HEK293 (cell line): ENCODE measurements around the gene SLC12A3.

Experiments
- CTCF ChIA-PET: fragments of 350-600 bp; formaldehyde crosslinking; extraction: SDS; loops from one replicate; lab custom pipeline; 2021; ENCODE audit warnings: antibody characterized with exemption; lab: Yijun Ruan, JAX
- POLR2A ChIA-PET: fragments of 300-600 bp; formaldehyde crosslinking; extraction: SDS; loops from one replicate; lab custom pipeline; 2020; ENCODE audit warnings: antibody characterized with exemption, inconsistent platforms; lab: Yijun Ruan, JAX
- H3K27ac ChIP-seq: fragments of 200-500 bp; sonication (Bioruptor generic); 2 replicates; pipeline ENCODE4 v1.5.1; 2014; ENCODE audit warnings: low read depth, low read length, control low read depth, inconsistent platforms; ENCODE audit errors: extremely low read depth
- H3K36me3 ChIP-seq, 2 experiments: fragments of 200-500 bp in 1 of 2; sonication (Bioruptor generic) in 1 of 2; 1 replicate in 1 of 2; 2 replicates in 1 of 2; pipeline ENCODE4 v1.5.1; 2014 to 2017; ENCODE audit warnings: inconsistent platforms in 2 of 2, low read length in 2 of 2; ENCODE audit not compliant: control insufficient read depth in 2 of 2, insufficient read depth in 1 of 2
- H3K4me1 ChIP-seq: fragments of 200-500 bp; sonication (Bioruptor generic); 2 replicates; pipeline ENCODE4 v1.5.1; 2014; ENCODE audit warnings: mild to moderate bottlenecking, low read length, inconsistent platforms; ENCODE audit not compliant: control insufficient read depth, insufficient read depth
- H3K4me3 ChIP-seq: 2 replicates; pipeline ENCODE4 v1.5.1; 2011; ENCODE audit warnings: low read depth, mild to moderate bottlenecking, control low read depth, low read length, moderate library complexity
- H3K9me3 ChIP-seq: fragments of 200-500 bp; sonication (Bioruptor generic); 2 replicates; pipeline ENCODE4 v1.5.1; 2014; ENCODE audit warnings: low read depth, low read length, inconsistent platforms; ENCODE audit not compliant: control insufficient read depth, insufficient read depth
- FEZF1 ChIP-seq: fragments of 450-650 bp; formaldehyde crosslinking; IDR thresholded peaks from 2 replicates; pipeline ENCODE4 v1.5.1; 2016; ENCODE audit warnings: missing biosample characterization, missing genetic modification characterization
- KLF8 ChIP-seq: fragments of 450-650 bp; formaldehyde crosslinking; IDR thresholded peaks from 2 replicates; pipeline ENCODE4 v1.5.1; 2016; ENCODE audit warnings: missing biosample characterization, missing genetic modification characterization
- PRDM6 ChIP-seq: fragments of 450-650 bp; formaldehyde crosslinking; IDR thresholded peaks from 2 replicates; pipeline ENCODE4 v1.5.1; 2017; ENCODE audit warnings: missing biosample characterization, missing genetic modification characterization
- YY1 ChIP-seq: fragments of 450-650 bp; formaldehyde crosslinking; IDR thresholded peaks from 2 replicates; pipeline ENCODE4 v1.5.1; 2018; ENCODE audit warnings: missing biosample characterization, missing genetic modification characterization
- ZBTB20 ChIP-seq: fragments of 450-650 bp; formaldehyde crosslinking; IDR thresholded peaks from 2 replicates; pipeline ENCODE4 v1.5.1; 2016; ENCODE audit warnings: missing biosample characterization, missing genetic modification characterization
- ZBTB8A ChIP-seq: fragments of 450-650 bp; formaldehyde crosslinking; IDR thresholded peaks from 2 replicates; pipeline ENCODE4 v1.5.1; 2016; ENCODE audit warnings: missing biosample characterization, missing genetic modification characterization
- ZNF280C ChIP-seq: fragments of 450-650 bp; formaldehyde crosslinking; IDR thresholded peaks from 2 replicates; pipeline ENCODE4 v1.5.1; 2016; ENCODE audit warnings: missing biosample characterization, missing genetic modification characterization
- ZNF280D ChIP-seq: fragments of 450-650 bp; formaldehyde crosslinking; IDR thresholded peaks from 2 replicates; pipeline ENCODE4 v1.5.1; 2016; ENCODE audit warnings: missing biosample characterization, missing genetic modification characterization
- ZNF302 ChIP-seq: fragments of 450-650 bp; formaldehyde crosslinking; IDR thresholded peaks from 2 replicates; pipeline ENCODE4 v1.5.1; 2016; ENCODE audit warnings: missing biosample characterization, missing genetic modification characterization, low read depth
- ZNF341 ChIP-seq: fragments of 450-650 bp; formaldehyde crosslinking; IDR thresholded peaks from 2 replicates; pipeline ENCODE4; 2016; ENCODE audit warnings: low read depth, missing biosample characterization, missing genetic modification characterization
- ZNF37A ChIP-seq: fragments of 450-650 bp; IDR thresholded peaks from 2 replicates; pipeline ENCODE4 v1.5.1; 2018; ENCODE audit warnings: missing biosample characterization, missing genetic modification characterization
- ZNF660 ChIP-seq: fragments of 450-650 bp; IDR thresholded peaks from 2 replicates; pipeline ENCODE4 v1.5.1; 2018; ENCODE audit warnings: missing biosample characterization, mild to moderate bottlenecking, missing genetic modification characterization
- ZXDB ChIP-seq: fragments of 450-650 bp; formaldehyde crosslinking; IDR thresholded peaks from 2 replicates; pipeline ENCODE4 v1.5.1; 2016; ENCODE audit warnings: missing biosample characterization, missing genetic modification characterization

The SLC12A3 gene

GRCh38 chr16:56932721-56933619 is 68.0 kb downstream of the SLC12A3 start (continued):
- no peak for TF ChIP-seq ZNF280D (tag by site-specific recombination)
- no peak for TF ChIP-seq ZNF280C
- peak; percentile 23; the same call in 1 of the 2 replicates for TF ChIP-seq ZXDB (tag by site-specific recombination)
- peak; percentile 96 for TF ChIP-seq ZBTB20
- no peak for TF ChIP-seq ZBTB8A (tag by site-specific recombination)
- TF ChIP-seq ZNF660 (tag by site-specific recombination), result 0 out of 2 replicates have a peak, but pooled peaks have one; percentile 17
- no peak for TF ChIP-seq ZNF37A
- TF ChIP-seq YY1, result peak; percentile 31; the same call in 1 of the 2 replicates
- peak; percentile 85 for TF ChIP-seq ZNF341 (tag by site-specific recombination)

GRCh38 chr16:56933828-56934598 is 69.0 kb downstream of the SLC12A3 start:
- ChIA-PET CTCF (interaction anchor here (1.1 to 1.6 kb wide), 2 partner anchors 17 to 65 kb away, joined by 3 to 5 read pairs; no protein-coding TSS in a partner anchor), POLR2A (interaction anchor here (0.6 to 3.3 kb wide), 3 partner anchors 9 to 17 kb away, joined by 4 to 16 read pairs (median 7); no protein-coding TSS in a partner anchor)
- Histone ChIP-seq H3K4me3 (peak overlapping the region; percentile 67), H3K27ac (no peak overlapping the region), H3K4me1 (peaks cover 3% of the 10 kb centered on the region; the same call in 1 of the 2 replicates), H3K36me3 (peaks cover 15 to 40% of the 10 kb centered on the region in 2 experiments), H3K9me3 (no peaks in the 10 kb centered on the region)
- no peak for TF ChIP-seq ZNF302 (tag by site-specific recombination)
- no peak for TF ChIP-seq KLF8 (tag by site-specific recombination)
- TF ChIP-seq FEZF1 (tag by site-specific recombination), result peak; percentile 69
- TF ChIP-seq PRDM6 (tag by site-specific recombination), result peak; percentile 56; the same call in 1 of the 2 replicates
